GM10266 (cell line): Measurements from ENCODE around the gene PNPLA1.

ENCODE experiments used
- DNase-seq: peaks from one replicate; pipeline ENCODE4 v3.0.0; 2012; ENCODE audit errors: extremely low spot score
- CTCF ChIP-seq: IDR thresholded peaks from 2 replicates; pipeline ENCODE4 v1.5.1; 2012; ENCODE audit warnings: mild to moderate bottlenecking, low read depth; ENCODE audit not compliant: control insufficient read depth, insufficient read depth; ENCODE audit errors: missing control alignments

PNPLA1 gene

GRCh38 chr6:36324191-36324590 is 54.3 kb downstream of the PNPLA1 start:
- TF ChIP-seq CTCF, result no peak
- no peak for DNase-seq

GRCh38 chr6:36324715-36325114 is 54.9 kb downstream of the PNPLA1 start:
- DNase-seq, result no peak
- no peak for TF ChIP-seq CTCF

GRCh38 chr6:36326356-36326995 is 56.6 kb downstream of the PNPLA1 start:
- no peak for DNase-seq

GRCh38 chr6:36327226-36327918 is 57.5 kb downstream of the PNPLA1 start:
- no peak for DNase-seq
- TF ChIP-seq CTCF, result no peak

More at GRCh38 chr6:36326356-36326995, 56.6 kb downstream of the PNPLA1 start:
- no peak for TF ChIP-seq CTCF

- no peak for DNase-seq
- no peak for TF ChIP-seq CTCF
Measured at GRCh38 chr6:36327919-36328236, 58.0 kb downstream of the PNPLA1 start.

GRCh38 chr6:36328600-36328999 is 58.7 kb downstream of the PNPLA1 start:
- TF ChIP-seq CTCF, result no peak
- no peak for DNase-seq

DNA sequence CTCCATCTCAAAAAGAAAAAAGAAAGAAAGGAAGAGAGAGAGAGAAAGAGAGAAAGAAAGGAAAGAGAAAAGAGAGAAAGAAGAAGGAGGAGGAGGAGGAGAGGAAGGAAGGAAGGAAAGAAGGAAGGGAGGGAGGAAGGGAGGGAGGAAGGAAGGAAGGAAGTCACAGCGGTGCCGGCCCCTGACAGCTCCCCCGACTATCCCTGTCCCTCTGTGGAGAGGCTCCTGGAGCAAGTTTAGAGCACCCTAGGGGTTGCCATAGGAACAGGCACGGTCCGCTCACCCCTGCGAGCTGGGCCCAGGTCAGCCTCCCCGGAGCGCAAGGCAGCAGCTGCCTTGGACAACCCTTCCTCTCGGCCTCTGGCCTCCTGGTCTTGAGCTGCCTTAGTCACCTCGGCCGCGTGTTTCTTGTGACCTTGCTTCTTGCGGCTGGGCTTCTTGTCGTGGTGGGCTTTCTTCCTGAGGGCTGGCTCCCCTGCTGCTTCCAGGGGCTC is 60.0 kb downstream of the PNPLA1 start:
- no peak for DNase-seq
- no peak for TF ChIP-seq CTCF
